Activated naive CD8-positive, alpha-beta T cell treated with anti-CD3 and anti-CD28 coated beads, Interleukin-2, amount 50 U/mL, for 16 hours (primary cell): ENCODE data around the gene P3H3.
A peak's percentile ranks its signal among the peaks of the same experiment; 100 is the strongest.

ENCODE experiments used
- DNase-seq: peaks from one replicate; pipeline ENCODE4 v3.0.0-alpha.2; 2020; ENCODE audit warnings: low read depth, low spot score

P3H3 gene

GRCh38 chr12:6827982-6828780, at the start of gene P3H3:
Gene P3H3, plus strand, starts transcription at chr12:6828407. Its CDS starts 34 bp downstream, at chr12:6828441.
- no peak for DNase-seq

GRCh38 chr12:6778574-6779550, 49.3 kb upstream of the P3H3 start:
- DNase-seq = peak; percentile 81

GRCh38 chr12:6779708-6780432, 48.3 kb upstream of the P3H3 start:
- DNase-seq = no peak

GRCh38 chr12:6780573-6780972, 47.6 kb upstream of the P3H3 start:
- DNase-seq = no peak

- no peak for DNase-seq
Measured at GRCh38 chr12:6782119-6782518, 46.1 kb upstream of the P3H3 start.

- no peak for DNase-seq
Measured at GRCh38 chr12:6782850-6783566, 45.2 kb upstream of the P3H3 start.

GRCh38 chr12:6783828-6784227, 44.4 kb upstream of the P3H3 start:
- DNase-seq = no peak

GRCh38 chr12:6784296-6784695, 43.9 kb upstream of the P3H3 start:
- DNase-seq = no peak

- no peak for DNase-seq
Measured at GRCh38 chr12:6784761-6785160, 43.4 kb upstream of the P3H3 start.

GRCh38 chr12:6786416-6787094, 41.7 kb upstream of the P3H3 start:
- DNase-seq = no peak

GRCh38 chr12:6787309-6787708, 40.9 kb upstream of the P3H3 start:
- DNase-seq = no peak

- DNase-seq = no peak
Measured at GRCh38 chr12:6788972-6789924, 39.0 kb upstream of the P3H3 start, which contains the start of gene CD4. Gene CD4, plus strand, starts transcription at chr12:6789528. Its CDS starts 10,611 bp downstream, at chr12:6800139.

- DNase-seq = no peak
Measured at GRCh38 chr12:6790496-6791150, 37.6 kb upstream of the P3H3 start.

GRCh38 chr12:6791931-6792520, 36.2 kb upstream of the P3H3 start:
- DNase-seq = no peak

- no peak for DNase-seq
Measured at GRCh38 chr12:6792522-6793201, 35.5 kb upstream of the P3H3 start.

GRCh38 chr12:6795088-6795487, 33.1 kb upstream of the P3H3 start:
- DNase-seq = no peak

GRCh38 chr12:6796576-6796975, 31.6 kb upstream of the P3H3 start:
- DNase-seq = no peak

- DNase-seq = no peak
Measured at GRCh38 chr12:6799147-6799546, 29.1 kb upstream of the P3H3 start.
